DLD1 (cell line): ENCODE data around the gene EMX1.

ENCODE experiments used
- in situ Hi-C: cut with HindIII; loops from 2 replicates; pipeline ENCODE4 v1.10.0; 2017; ENCODE audit warnings: low sequenced_read_pairs

The EMX1 gene

GRCh38 chr2:72917138-72917876 is at the start of gene EMX1:
Gene EMX1 (plus strand): TSS chr2:72917519. CDS start chr2:72917853, 334 bp downstream.
- in situ Hi-C loops: no loop called here

- in situ Hi-C loops: no loop called here
Measured at GRCh38 chr2:72871060-72871459, 46.3 kb upstream of the EMX1 start.

- in situ Hi-C loops: no loop called here
Measured at GRCh38 chr2:72871880-72872279, 45.4 kb upstream of the EMX1 start.

- in situ Hi-C loops: loop anchor here (10.0 kb wide), 1 partner anchor 49 kb away; no protein-coding TSS in a partner anchor
Measured at GRCh38 chr2:72883356-72883962, 33.9 kb upstream of the EMX1 start.

GRCh38 chr2:72886505-72887031 is 30.8 kb upstream of the EMX1 start:
- in situ Hi-C loops: loop anchor here (10.0 kb wide), 1 partner anchor 52 kb away; no protein-coding TSS in a partner anchor

GRCh38 chr2:72887032-72887739 is 30.1 kb upstream of the EMX1 start, which contains the start of gene SPR:
Gene SPR (plus strand): TSS chr2:72887408. CDS start chr2:72887433, 25 bp downstream.
- in situ Hi-C loops: loop anchor here (10.0 kb wide), 1 partner anchor 52 kb away; no protein-coding TSS in a partner anchor

GRCh38 chr2:72887740-72888437 is 29.4 kb upstream of the EMX1 start:
- in situ Hi-C loops: loop anchor here (10.0 kb wide), 1 partner anchor 53 kb away; no protein-coding TSS in a partner anchor

GRCh38 chr2:72888438-72889202 is 28.7 kb upstream of the EMX1 start:
- in situ Hi-C loops: loop anchor here (10.0 kb wide), 1 partner anchor 54 kb away; no protein-coding TSS in a partner anchor

- in situ Hi-C loops: loop anchor here (10.0 kb wide), 1 partner anchor 55 kb away; no protein-coding TSS in a partner anchor
Measured at GRCh38 chr2:72889991-72890390, 27.3 kb upstream of the EMX1 start.

GRCh38 chr2:72891091-72891818 is 26.1 kb upstream of the EMX1 start:
- in situ Hi-C loops: no loop called here

GRCh38 chr2:72892506-72893173 is 24.7 kb upstream of the EMX1 start:
- in situ Hi-C loops: no loop called here

GRCh38 chr2:72893594-72894319 is 23.6 kb upstream of the EMX1 start:
- in situ Hi-C loops: no loop called here

- in situ Hi-C loops: no loop called here
Measured at GRCh38 chr2:72894514-72894913, 22.8 kb upstream of the EMX1 start.

- in situ Hi-C loops: no loop called here
Measured at GRCh38 chr2:72895154-72895553, 22.2 kb upstream of the EMX1 start.

GRCh38 chr2:72895759-72896281 is 21.5 kb upstream of the EMX1 start:
- in situ Hi-C loops: no loop called here

GRCh38 chr2:72896446-72896845 is 20.9 kb upstream of the EMX1 start:
- in situ Hi-C loops: no loop called here

GRCh38 chr2:72897785-72898584 is 19.3 kb upstream of the EMX1 start:
- in situ Hi-C loops: no loop called here
